HepG2 (cell line): ENCODE results near the gene TMCO4. TPM values are rescaled to one million over a fixed set of nuclear protein-coding genes. Genes with fewer than 3 reads are reported as not detected.
A peak's percentile ranks its signal among the peaks of the same experiment; 100 is the strongest.

Source experiments
- ARNTL ChIP-seq: sonication (generic); formaldehyde crosslinking; IDR thresholded peaks from 2 replicates; pipeline ENCODE4 v1.4.0; 2020; ENCODE audit warnings: mild to moderate bottlenecking, missing genetic modification reagents
- CC2D1A ChIP-seq: sonication (generic); formaldehyde crosslinking; IDR thresholded peaks from 2 replicates; pipeline ENCODE4 v1.8.1; 2023; ENCODE audit warnings: mild to moderate bottlenecking, missing genetic modification reagents
- FLYWCH1 ChIP-seq: sonication (generic); formaldehyde crosslinking; IDR thresholded peaks from 2 replicates; pipeline ENCODE4 v1.8.1; 2023; ENCODE audit warnings: mild to moderate bottlenecking, missing genetic modification reagents
- FOXA1 ChIP-seq, 2 experiments: fragments of 450-650 bp in 1 of 2; sonication (generic) in 1 of 2; formaldehyde crosslinking in 1 of 2; IDR thresholded peaks; 2 replicates each; pipeline versions ENCODE4 v1.4.0 to v1.6.1; 2016 to 2020; ENCODE audit warnings: missing genetic modification reagents in 1 of 2
- FOXC1 ChIP-seq: sonication (generic); formaldehyde crosslinking; IDR thresholded peaks from 2 replicates; pipeline ENCODE4 v1.8.0; 2022; ENCODE audit warnings: mild to moderate bottlenecking, missing genetic modification reagents, borderline replicate concordance
- GTF3A ChIP-seq: sonication (generic); formaldehyde crosslinking; conservative IDR thresholded peaks from 2 replicates; pipeline ENCODE4 v1.4.0; 2020; ENCODE audit warnings: mild to moderate bottlenecking, missing genetic modification reagents
- HIVEP1 ChIP-seq: sonication (generic); formaldehyde crosslinking; IDR thresholded peaks from 2 replicates; pipeline ENCODE4 v1.4.0; 2020; ENCODE audit warnings: mild to moderate bottlenecking, missing genetic modification reagents
- ISX ChIP-seq: sonication (generic); formaldehyde crosslinking; conservative IDR thresholded peaks from 2 replicates; pipeline ENCODE4 v1.5.0; 2020; ENCODE audit warnings: missing genetic modification reagents
- KMT2A ChIP-seq: sonication (generic); formaldehyde crosslinking; IDR thresholded peaks from 2 replicates; pipeline ENCODE4 v1.4.0; 2020; ENCODE audit warnings: missing genetic modification reagents
- RAD51 ChIP-seq: fragments of 450-650 bp; IDR thresholded peaks from 2 replicates; pipeline ENCODE4 v1.6.1; 2016; ENCODE audit warnings: borderline replicate concordance
- STAG1 ChIP-seq: sonication (generic); formaldehyde crosslinking; IDR thresholded peaks from 2 replicates; pipeline ENCODE4 v1.4.0; 2020; ENCODE audit warnings: missing genetic modification reagents
- TEAD3 ChIP-seq: optimal IDR thresholded peaks from 2 replicates; pipeline ENCODE3; 2016; ENCODE audit warnings: borderline replicate concordance
- TRAFD1 ChIP-seq: sonication (generic); formaldehyde crosslinking; IDR thresholded peaks from 2 replicates; pipeline ENCODE4 v1.5.1; 2020; ENCODE audit warnings: missing genetic modification reagents, mild to moderate bottlenecking, borderline replicate concordance
- ZNF260 ChIP-seq: sonication (generic); formaldehyde crosslinking; IDR thresholded peaks from 2 replicates; pipeline ENCODE4 v1.4.0; 2020; ENCODE audit warnings: missing genetic modification reagents, low read depth, mild to moderate bottlenecking, borderline replicate concordance
- ZNF552 ChIP-seq: sonication (generic); formaldehyde crosslinking; IDR thresholded peaks from 2 replicates; pipeline ENCODE4 v1.9.0; 2022; ENCODE audit warnings: missing genetic modification reagents, mild to moderate bottlenecking, borderline replicate concordance
- ZNF563 ChIP-seq: sonication (generic); formaldehyde crosslinking; IDR thresholded peaks from 2 replicates; pipeline ENCODE4 v1.8.0; 2022; ENCODE audit warnings: mild to moderate bottlenecking, moderate library complexity, missing genetic modification reagents
- ZNF569 ChIP-seq: sonication (generic); formaldehyde crosslinking; IDR thresholded peaks from 2 replicates; pipeline ENCODE4 v1.5.0; 2020; ENCODE audit warnings: mild to moderate bottlenecking, missing genetic modification reagents, moderate library complexity, borderline replicate concordance
- ZNF605 ChIP-seq: sonication (generic); formaldehyde crosslinking; IDR thresholded peaks from 2 replicates; pipeline ENCODE4 v1.8.0; 2022; ENCODE audit warnings: mild to moderate bottlenecking, missing genetic modification reagents
- ZNF616 ChIP-seq: sonication (generic); formaldehyde crosslinking; IDR thresholded peaks from 2 replicates; pipeline ENCODE4 v1.5.0; 2020; ENCODE audit warnings: low read depth, mild to moderate bottlenecking, missing genetic modification reagents
- ZNF746 ChIP-seq: sonication (generic); formaldehyde crosslinking; IDR thresholded peaks from 2 replicates; pipeline ENCODE4 v1.8.0; 2022; ENCODE audit warnings: mild to moderate bottlenecking, missing genetic modification reagents
- ZNF766 ChIP-seq: sonication (generic); formaldehyde crosslinking; IDR thresholded peaks from 2 replicates; pipeline ENCODE4 v1.5.0; 2020; ENCODE audit warnings: missing genetic modification reagents, borderline replicate concordance
- ZNF792 ChIP-seq: IDR thresholded peaks from 2 replicates; pipeline ENCODE4 v1.6.1; 2016
- polyA plus RNA-seq, 8 experiments: library from polyadenylated mRNA; depleted of rRNA in 3 of 8; stranded (reverse) in 7 of 8; unstranded in 1 of 8; fragments of >200 nt; fragmentation: Illumina TruSeq in 4 of 8; extraction: Trizol in 4 of 8; gene quantifications; 2 replicates each; pipeline versions ENCODE4 v1.2.1 to v1.2.3, GENCODE V29; 2011 to 2016; ENCODE audit warnings: low read depth in 4 of 8, missing spikeins in 1 of 8, mixed read lengths in 1 of 8; ENCODE audit not compliant: insufficient read depth in 1 of 8
- total RNA-seq, 5 experiments: library from RNA; depleted of rRNA; stranded (reverse); fragments of >200 nt; fragmentation: Illumina TruSeq; extraction: Trizol; gene quantifications; 2 replicates each; pipeline ENCODE4 v1.2.3, GENCODE V29; 2016; ENCODE audit warnings: low read depth in 1 of 5
- TF ChIP-seq, protein P1 (sequence below): sonication (generic); formaldehyde crosslinking; IDR thresholded peaks from 2 replicates; pipeline ENCODE4 v1.4.0; 2020; ENCODE audit warnings: missing genetic modification reagents
- TF ChIP-seq, protein P2 (sequence below): sonication (generic); formaldehyde crosslinking; IDR thresholded peaks from 2 replicates; pipeline ENCODE4 v1.8.1; 2023; ENCODE audit warnings: missing genetic modification reagents, mild to moderate bottlenecking, borderline replicate concordance
- TF ChIP-seq, protein P3 (sequence below): sonication (generic); formaldehyde crosslinking; IDR thresholded peaks from 2 replicates; pipeline ENCODE4 v1.5.0; 2020; ENCODE audit warnings: mild to moderate bottlenecking, missing genetic modification reagents, borderline replicate concordance

The TMCO4 gene
- total and polyA plus RNA-seq, 2 of the 13 experiments (the other 11 are each of a cell fraction or from before 2014, with no cell fraction given), result 2.1 to 4.1 TPM

DNA sequence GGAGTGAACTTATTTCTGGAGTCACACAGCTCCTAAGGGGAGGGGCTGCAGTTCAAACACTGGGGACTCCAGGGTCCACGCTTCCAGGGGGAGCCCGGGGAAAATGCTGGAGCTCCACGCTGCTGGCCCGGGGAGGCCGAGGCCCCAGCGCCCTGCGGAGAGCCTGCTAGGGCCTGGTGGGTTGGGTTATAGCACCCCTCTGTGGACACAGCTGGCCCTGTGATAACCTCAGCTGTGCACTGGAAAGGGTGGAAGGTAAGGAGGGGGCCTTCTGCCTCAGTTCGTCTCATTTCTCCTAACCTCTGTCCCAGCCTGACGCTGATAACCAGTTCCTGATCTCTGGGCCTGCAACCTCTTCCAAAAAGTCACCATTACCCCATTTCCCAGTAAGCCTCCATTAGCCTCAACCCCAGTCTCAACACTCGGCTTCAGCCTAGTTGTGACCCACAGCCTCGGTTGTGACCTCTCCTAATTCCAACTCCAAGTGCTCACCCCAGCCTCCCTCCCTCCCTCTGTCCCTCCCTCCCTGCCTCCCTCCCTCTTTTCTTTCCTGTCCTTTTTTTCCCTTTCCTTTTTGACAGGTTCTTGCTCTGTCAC lies 148.5 kb downstream of the TMCO4 start (continued):
- TF ChIP-seq, protein P1, sequence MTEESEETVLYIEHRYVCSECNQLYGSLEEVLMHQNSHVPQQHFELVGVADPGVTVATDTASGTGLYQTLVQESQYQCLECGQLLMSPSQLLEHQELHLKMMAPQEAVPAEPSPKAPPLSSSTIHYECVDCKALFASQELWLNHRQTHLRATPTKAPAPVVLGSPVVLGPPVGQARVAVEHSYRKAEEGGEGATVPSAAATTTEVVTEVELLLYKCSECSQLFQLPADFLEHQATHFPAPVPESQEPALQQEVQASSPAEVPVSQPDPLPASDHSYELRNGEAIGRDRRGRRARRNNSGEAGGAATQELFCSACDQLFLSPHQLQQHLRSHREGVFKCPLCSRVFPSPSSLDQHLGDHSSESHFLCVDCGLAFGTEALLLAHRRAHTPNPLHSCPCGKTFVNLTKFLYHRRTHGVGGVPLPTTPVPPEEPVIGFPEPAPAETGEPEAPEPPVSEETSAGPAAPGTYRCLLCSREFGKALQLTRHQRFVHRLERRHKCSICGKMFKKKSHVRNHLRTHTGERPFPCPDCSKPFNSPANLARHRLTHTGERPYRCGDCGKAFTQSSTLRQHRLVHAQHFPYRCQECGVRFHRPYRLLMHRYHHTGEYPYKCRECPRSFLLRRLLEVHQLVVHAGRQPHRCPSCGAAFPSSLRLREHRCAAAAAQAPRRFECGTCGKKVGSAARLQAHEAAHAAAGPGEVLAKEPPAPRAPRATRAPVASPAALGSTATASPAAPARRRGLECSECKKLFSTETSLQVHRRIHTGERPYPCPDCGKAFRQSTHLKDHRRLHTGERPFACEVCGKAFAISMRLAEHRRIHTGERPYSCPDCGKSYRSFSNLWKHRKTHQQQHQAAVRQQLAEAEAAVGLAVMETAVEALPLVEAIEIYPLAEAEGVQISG (CRISPR knock-in tag), result peak; percentile 20; the same call in 1 of the 2 replicates
- peak; percentile 50; the same call in 1 of the 2 replicates for TF ChIP-seq ZNF605 (CRISPR knock-in tag)
- no peak for TF ChIP-seq GTF3A (CRISPR knock-in tag)
- peak; percentile 96 for TF ChIP-seq STAG1 (CRISPR knock-in tag)
- TF ChIP-seq ZNF552, result no peak
- no peak for TF ChIP-seq ISX (CRISPR knock-in tag)
- TF ChIP-seq ZNF563 (CRISPR knock-in tag), result no peak
- no peak for TF ChIP-seq FOXA1 (IDR thresholded peaks at IDR 0.05)
- TF ChIP-seq FOXA1 (CRISPR knock-in tag; IDR thresholded peaks at IDR 0.05), result 0 out of 2 replicates have a peak, but pooled peaks have one; percentile 15
- no peak for TF ChIP-seq CC2D1A
- no peak for TF ChIP-seq RAD51
- TF ChIP-seq ZNF766 (CRISPR knock-in tag), result no peak
- TF ChIP-seq ZNF746 (CRISPR knock-in tag), result no peak
- no peak for TF ChIP-seq ARNTL (CRISPR knock-in tag)
- no peak for TF ChIP-seq HIVEP1 (CRISPR knock-in tag)
- TF ChIP-seq, protein P2, sequence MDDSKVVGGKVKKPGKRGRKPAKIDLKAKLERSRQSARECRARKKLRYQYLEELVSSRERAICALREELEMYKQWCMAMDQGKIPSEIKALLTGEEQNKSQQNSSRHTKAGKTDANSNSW, result no peak
- TF ChIP-seq KMT2A (CRISPR knock-in tag), result 0 out of 2 replicates have a peak, but pooled peaks have one; percentile 46
- TF ChIP-seq FLYWCH1, result no peak
- TF ChIP-seq FOXC1 (CRISPR knock-in tag), result no peak
- TF ChIP-seq ZNF260 (CRISPR knock-in tag), result no peak
- TF ChIP-seq ZNF792 (CRISPR knock-in tag), result no peak
- TF ChIP-seq ZNF569, result no peak
- TF ChIP-seq ZNF616 (CRISPR knock-in tag), result no peak
- TF ChIP-seq, protein P3, sequence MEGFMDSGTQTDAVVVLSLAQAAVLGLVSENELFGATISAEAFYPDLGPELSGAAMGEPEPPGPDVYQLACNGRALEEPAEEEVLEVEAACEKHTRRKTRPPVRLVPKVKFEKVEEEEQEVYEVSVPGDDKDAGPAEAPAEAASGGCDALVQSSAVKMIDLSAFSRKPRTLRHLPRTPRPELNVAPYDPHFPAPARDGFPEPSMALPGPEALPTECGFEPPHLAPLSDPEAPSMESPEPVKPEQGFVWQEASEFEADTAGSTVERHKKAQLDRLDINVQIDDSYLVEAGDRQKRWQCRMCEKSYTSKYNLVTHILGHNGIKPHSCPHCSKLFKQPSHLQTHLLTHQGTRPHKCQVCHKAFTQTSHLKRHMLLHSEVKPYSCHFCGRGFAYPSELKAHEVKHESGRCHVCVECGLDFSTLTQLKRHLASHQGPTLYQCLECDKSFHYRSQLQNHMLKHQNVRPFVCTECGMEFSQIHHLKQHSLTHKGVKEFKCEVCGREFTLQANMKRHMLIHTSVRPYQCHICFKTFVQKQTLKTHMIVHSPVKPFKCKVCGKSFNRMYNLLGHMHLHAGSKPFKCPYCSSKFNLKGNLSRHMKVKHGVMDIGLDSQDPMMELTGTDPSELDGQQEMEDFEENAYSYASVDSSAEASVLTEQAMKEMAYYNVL (CRISPR knock-in tag), result no peak
- peak; percentile 20 for TF ChIP-seq TEAD3 (CRISPR knock-in tag)
- TF ChIP-seq TRAFD1 (CRISPR knock-in tag), result no peak
